Measurements from ENCODE around the gene HJURP. TPM values are rescaled to one million over a fixed set of nuclear protein-coding genes. Genes with fewer than 3 reads are reported as not detected.

HJURP gene
- polyA plus RNA-seq, 3 donors: not detected

DNA sequence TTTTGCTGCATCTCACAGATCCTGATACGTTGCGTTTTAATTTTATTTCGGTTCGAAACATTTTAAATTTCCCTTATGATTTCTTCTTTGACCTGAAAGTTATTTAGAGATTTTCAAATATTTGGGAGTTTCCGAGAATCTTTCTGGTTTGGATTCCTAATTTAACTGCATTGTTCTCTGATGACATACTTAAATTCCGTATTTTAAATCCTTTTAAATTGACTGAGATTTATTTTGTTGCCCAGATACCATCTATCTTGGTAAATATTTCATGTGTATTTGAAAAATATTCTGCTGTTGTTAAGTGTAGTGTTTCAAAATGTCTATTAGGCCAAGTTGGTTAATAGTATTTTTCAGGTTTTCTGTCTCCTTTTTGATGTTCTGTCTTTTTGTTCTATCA, 38.5 kb downstream of the HJURP start:
- Histone ChIP-seq H2AFZ (ENCODE audit: insufficient read depth, low read depth, low read length, poor library complexity, severe bottlenecking) (no peak overlapping the region), H3K9me3 (replicated peaks in 1 of 2; ENCODE audit: control insufficient read depth in 1 of 2, insufficient read depth in 1 of 2, low read length in 2 of 2) (no peaks in the 10 kb centered on the region), H3K27ac (ENCODE audit: low read depth in 1 of 2, low read length in 2 of 2) (no peak overlapping the region), H3K4me2 (replicated peaks; ENCODE audit: extremely low read depth, low read length, poor library complexity, severe bottlenecking) (no peak overlapping the region), H4K20me1 (ENCODE audit: insufficient read depth, low read length) (no peaks in the 10 kb centered on the region), H3K36me3 (replicated peaks in 1 of 2; ENCODE audit: control insufficient read depth in 1 of 2, insufficient read depth in 2 of 2, low read length in 2 of 2) (no peaks in the 10 kb centered on the region), H3K79me2 (ENCODE audit: insufficient read depth, low read length) (no peaks in the 10 kb centered on the region), H3K4me1 (ENCODE audit: control insufficient read depth in 1 of 2, insufficient read depth in 2 of 2, low read length in 2 of 2) (no peaks in the 10 kb centered on the region), H3K27me3 (ENCODE audit: control insufficient read depth in 2 of 2, insufficient read depth in 2 of 2, low read length in 2 of 2) (no peaks in the 10 kb centered on the region), H3K4me3 (replicated peaks in 1 of 3; ENCODE audit: low read depth in 2 of 3, low read length in 3 of 3) (no peak overlapping the region), H3K9ac (ENCODE audit: insufficient read depth, low read length, poor library complexity, severe bottlenecking) (no peak overlapping the region)
- Mint-ChIP-seq H3K36me3 (no peaks in the 10 kb centered on the region), H3K9me3 (peaks cover 0 to 5% (median 0%) of the 10 kb centered on the region in 7 donors), H3K27me3 (ENCODE audit: low read depth in 3 of 3) (peaks cover 2 to 9% (median 7%) of the 10 kb centered on the region in 3 donors), H3K4me1 (no peaks in the 10 kb centered on the region), H3K27ac (peak overlapping the region in 1 of 7 donors; percentile 52), H3K4me3 (no peak overlapping the region)
- WGBS (ENCODE audit: insufficient coverage): no CpG with 5 or more reads among the region's 6 CpGs
- no peak for DNase-seq
- TF ChIP-seq, protein P1, sequence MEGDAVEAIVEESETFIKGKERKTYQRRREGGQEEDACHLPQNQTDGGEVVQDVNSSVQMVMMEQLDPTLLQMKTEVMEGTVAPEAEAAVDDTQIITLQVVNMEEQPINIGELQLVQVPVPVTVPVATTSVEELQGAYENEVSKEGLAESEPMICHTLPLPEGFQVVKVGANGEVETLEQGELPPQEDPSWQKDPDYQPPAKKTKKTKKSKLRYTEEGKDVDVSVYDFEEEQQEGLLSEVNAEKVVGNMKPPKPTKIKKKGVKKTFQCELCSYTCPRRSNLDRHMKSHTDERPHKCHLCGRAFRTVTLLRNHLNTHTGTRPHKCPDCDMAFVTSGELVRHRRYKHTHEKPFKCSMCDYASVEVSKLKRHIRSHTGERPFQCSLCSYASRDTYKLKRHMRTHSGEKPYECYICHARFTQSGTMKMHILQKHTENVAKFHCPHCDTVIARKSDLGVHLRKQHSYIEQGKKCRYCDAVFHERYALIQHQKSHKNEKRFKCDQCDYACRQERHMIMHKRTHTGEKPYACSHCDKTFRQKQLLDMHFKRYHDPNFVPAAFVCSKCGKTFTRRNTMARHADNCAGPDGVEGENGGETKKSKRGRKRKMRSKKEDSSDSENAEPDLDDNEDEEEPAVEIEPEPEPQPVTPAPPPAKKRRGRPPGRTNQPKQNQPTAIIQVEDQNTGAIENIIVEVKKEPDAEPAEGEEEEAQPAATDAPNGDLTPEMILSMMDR (IDR thresholded peaks at IDR 0.05): no peak
- intact Hi-C loops (cut with micrococcal nuclease): no loop called here

DNA sequence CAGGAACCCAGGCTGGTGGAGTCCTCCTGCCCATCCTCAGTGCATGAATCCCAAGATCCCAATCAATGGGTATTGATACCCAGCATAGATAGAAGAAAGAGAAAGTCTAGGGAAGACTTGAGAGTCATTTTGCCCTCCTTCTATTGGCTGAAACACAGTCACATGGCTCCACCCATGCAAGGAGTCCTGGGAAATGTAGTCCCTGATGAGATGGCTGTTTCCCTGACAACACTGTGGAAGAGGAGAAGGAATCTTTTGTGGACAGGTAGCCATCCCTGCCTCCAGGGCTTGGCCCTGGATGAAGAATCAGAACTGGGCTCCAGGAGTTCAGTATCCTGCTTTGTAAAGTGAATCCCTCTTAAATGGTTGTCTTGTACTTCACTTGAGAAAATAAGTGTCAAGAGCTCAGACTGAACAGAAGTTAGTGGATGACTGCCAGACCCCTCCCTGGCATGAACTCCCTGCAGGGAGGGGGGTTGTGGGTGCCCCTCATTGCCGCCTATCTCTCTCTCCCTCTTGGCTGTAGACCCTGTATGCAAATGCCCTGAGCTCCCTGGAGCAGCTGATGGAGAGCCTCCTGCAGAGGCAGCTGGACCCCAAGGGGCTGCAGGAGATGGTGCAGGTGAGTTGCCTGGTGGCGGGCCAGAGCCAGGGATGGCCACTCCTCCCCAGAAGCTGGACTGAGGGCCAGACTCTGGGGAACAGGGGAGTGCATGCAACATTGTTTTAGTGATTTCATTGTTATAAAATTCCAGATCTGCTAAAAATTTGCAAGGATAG, 40.1 kb downstream of the HJURP start:
- no peak for DNase-seq
- H3K27ac Mint-ChIP-seq: no peak overlapping the region
- TF ChIP-seq, protein P1 (IDR thresholded peaks at IDR 0.05): no peak
- H3K9me3 ChIP-seq (replicated peaks in 1 of 2; ENCODE audit: control insufficient read depth in 1 of 2, insufficient read depth in 1 of 2, low read length in 2 of 2): no peaks in the 10 kb centered on the region
- no peaks in the 10 kb centered on the region for H3K36me3 Mint-ChIP-seq
- no peaks in the 10 kb centered on the region for H4K20me1 ChIP-seq (ENCODE audit: insufficient read depth, low read length)
- no peak overlapping the region for H3K4me3 ChIP-seq (replicated peaks in 1 of 3; ENCODE audit: low read depth in 2 of 3, low read length in 3 of 3)
- H3K4me3 Mint-ChIP-seq: no peak overlapping the region
- no peaks in the 10 kb centered on the region for H3K27me3 ChIP-seq (ENCODE audit: control insufficient read depth in 2 of 2, insufficient read depth in 2 of 2, low read length in 2 of 2)
- H3K36me3 ChIP-seq (replicated peaks in 1 of 2; ENCODE audit: control insufficient read depth in 1 of 2, insufficient read depth in 2 of 2, low read length in 2 of 2): no peaks in the 10 kb centered on the region
- H3K27ac ChIP-seq (ENCODE audit: low read depth in 1 of 2, low read length in 2 of 2): no peak overlapping the region
- WGBS (ENCODE audit: insufficient coverage): 91% methylated on average over 1 of the region's 2 CpGs
- no peaks in the 10 kb centered on the region for H3K4me1 Mint-ChIP-seq
- H3K4me2 ChIP-seq (replicated peaks; ENCODE audit: extremely low read depth, low read length, poor library complexity, severe bottlenecking): no peak overlapping the region
- peaks cover 2 to 8% (median 7%) of the 10 kb centered on the region in 3 donors for H3K27me3 Mint-ChIP-seq (ENCODE audit: low read depth in 3 of 3)
- no peak overlapping the region for H3K9ac ChIP-seq (ENCODE audit: insufficient read depth, low read length, poor library complexity, severe bottlenecking)
- H3K4me1 ChIP-seq (ENCODE audit: control insufficient read depth in 1 of 2, insufficient read depth in 2 of 2, low read length in 2 of 2): no peaks in the 10 kb centered on the region
- no peaks in the 10 kb centered on the region for H3K79me2 ChIP-seq (ENCODE audit: insufficient read depth, low read length)
- H2AFZ ChIP-seq (ENCODE audit: insufficient read depth, low read depth, low read length, poor library complexity, severe bottlenecking): no peak overlapping the region
- intact Hi-C loops (cut with micrococcal nuclease): no loop called here
- peaks cover 0 to 6% (median 2%) of the 10 kb centered on the region in 7 donors for H3K9me3 Mint-ChIP-seq
